Stimulated activated CD8-positive, alpha-beta memory T cell treated with anti-CD3 and anti-CD28 coated beads, Interleukin-7, amount 100 ng/mL, for 24 hours (primary cell): ENCODE results near the gene SASH3.
"Not testable (repeated sequence)": the region's sequence is repeated elsewhere in the genome, so short reads cannot be mapped to it uniquely, and the experiment has no call there.

Source experiments
- DNase-seq: peaks from one replicate; pipeline ENCODE4 v3.0.0-alpha.2; 2020; ENCODE audit warnings: low read depth

The SASH3 gene

GRCh38 chrX:129779747-129780146 lies at the start of gene SASH3:
Gene SASH3, plus strand, starts transcription at chrX:129779949. Its CDS starts 149 bp downstream, at chrX:129780098.
- no peak for DNase-seq

DNA sequence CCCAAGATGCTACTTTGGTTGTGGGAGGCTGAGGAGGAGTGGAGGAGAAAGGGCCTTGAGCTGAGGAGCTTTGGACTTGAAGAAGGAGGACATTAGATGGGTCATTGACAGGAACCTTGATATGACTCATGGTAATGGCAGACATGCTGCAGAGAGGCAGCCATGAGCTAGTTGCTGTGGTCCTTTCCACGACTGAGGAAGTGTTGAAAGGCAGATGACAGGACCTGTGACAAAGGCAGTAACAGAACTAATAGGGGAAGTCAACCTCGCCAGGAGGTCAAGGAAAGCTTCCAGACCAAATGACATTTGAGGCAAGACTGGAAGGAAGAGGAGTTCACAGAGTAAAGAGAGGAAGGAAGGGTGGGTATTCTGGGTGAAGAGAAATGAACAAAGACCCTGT lies 48.5 kb upstream of the SASH3 start:
- DNase-seq, result no peak

DNA sequence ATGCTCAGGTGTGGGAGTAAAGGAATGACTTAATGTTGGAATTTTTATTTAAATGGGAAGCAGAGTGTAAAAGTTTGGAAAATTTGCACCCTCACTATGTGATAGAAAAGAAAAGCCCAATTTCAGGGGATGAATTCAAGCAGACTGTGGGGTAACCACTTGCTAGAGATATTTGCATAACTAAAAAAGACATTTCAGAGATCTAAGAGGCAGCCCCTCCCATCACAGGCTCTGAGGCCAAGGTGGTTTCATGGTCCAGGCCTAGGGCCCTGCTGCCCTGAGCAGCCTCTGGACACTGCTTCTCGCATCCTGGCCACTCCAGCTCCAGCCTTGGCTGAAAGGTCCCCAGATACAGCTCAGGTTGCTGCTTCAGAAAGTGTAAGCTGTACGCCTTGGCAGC lies 46.9 kb upstream of the SASH3 start:
- no peak for DNase-seq

- DNase-seq, result no peak
Observed at GRCh38 chrX:129733335-129733734, 46.4 kb upstream of the SASH3 start.

- DNase-seq, result no peak
Observed at GRCh38 chrX:129736491-129736890, 43.3 kb upstream of the SASH3 start.

DNA sequence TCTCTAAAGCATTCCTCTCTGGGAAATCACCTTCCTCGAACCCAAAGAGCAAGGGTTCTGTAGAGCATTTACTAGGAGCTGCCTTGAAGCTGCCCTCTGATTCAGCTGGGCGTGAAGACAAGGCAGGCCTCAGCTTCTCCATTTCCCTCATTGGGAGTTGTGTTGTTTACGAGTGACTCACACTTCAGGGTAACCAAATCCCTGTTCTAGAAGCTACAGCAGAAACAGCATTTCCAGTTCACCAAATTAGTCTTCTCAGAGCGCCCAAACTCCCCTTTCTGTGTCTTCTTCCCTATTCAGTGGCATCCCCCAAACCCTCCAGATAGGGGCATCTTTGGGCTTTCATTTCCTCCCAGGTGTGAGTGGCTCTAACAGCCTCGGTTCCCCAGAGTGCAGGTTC lies 41.8 kb upstream of the SASH3 start:
- DNase-seq, result no peak

GRCh38 chrX:129738466-129739308 lies 41.1 kb upstream of the SASH3 start, which contains the start of gene XPNPEP2:
Gene XPNPEP2, plus strand, starts transcription at chrX:129738979. Its CDS starts 235 bp downstream, at chrX:129739214.
- no peak for DNase-seq

GRCh38 chrX:129739578-129739977 lies 40.2 kb upstream of the SASH3 start:
- DNase-seq, result no peak

GRCh38 chrX:129741880-129742758 lies 37.6 kb upstream of the SASH3 start:
- no peak for DNase-seq

DNA sequence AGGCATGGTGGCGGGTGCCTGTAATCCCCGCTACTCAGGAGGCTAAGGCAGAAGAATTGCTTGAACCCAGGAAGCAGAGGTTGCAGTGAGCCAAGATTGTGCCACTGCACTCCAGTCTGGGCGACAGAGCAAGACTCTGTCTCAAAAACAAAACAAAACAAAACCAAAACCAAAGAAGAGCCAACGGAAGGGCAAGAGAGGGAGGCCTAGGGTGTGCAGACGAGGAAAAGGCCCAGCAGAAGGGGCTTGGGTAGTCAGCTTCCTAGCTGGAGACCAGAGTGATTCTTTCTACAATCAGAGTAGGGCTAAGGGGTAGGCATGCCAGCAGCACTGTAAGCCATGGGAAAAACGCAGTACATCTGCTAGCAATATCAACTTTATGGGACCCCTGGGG lies 37.0 kb upstream of the SASH3 start:
- DNase-seq, result not testable (repeated sequence)

GRCh38 chrX:129743821-129744220 lies 35.9 kb upstream of the SASH3 start:
- no peak for DNase-seq

- DNase-seq, result no peak
Observed at GRCh38 chrX:129744861-129745321, 34.9 kb upstream of the SASH3 start.

DNA sequence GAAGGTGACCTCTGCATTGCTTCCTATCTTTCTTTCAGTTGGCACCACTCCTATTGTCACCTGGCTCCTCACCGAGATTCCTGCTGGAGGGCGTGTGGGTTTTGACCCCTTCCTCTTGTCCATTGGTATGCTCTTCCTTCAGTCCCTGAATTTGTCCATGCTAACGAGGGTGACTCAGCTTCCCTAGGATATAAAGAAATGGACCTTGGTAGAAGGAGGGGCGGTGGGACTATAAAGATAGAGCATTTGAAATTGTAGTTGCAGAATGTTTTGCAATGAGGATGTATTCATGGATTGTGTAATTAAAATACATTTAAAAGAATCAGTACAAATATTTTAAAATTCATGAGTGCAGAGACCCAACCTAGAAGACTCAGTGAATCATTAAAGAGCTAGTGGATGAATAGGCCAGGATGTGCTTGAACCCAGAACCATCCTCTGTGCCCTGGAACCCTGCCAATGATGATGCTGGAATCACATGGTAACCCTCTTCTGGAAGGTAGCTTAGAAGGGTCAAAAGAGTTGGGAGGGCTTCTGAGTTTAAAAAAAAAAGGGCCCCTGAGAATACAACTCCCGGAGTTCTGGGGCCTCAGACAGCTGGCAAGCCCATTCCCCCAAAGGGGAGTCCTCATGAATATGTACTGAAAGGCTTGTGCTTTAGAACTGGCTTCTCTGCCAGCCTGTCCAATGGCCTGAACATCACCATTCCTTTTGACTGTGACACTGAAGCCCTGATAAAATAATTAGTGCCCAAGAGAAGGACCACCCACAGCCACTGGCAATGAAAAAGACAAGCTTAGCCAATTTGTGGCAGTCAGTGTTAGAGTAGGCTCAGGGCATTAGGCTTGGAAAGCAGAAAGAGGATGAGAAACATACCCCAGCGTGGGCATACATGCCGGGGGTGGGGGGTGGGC lies 32.9 kb upstream of the SASH3 start:
- DNase-seq, result no peak

GRCh38 chrX:129747533-129747932 lies 32.2 kb upstream of the SASH3 start:
- no peak for DNase-seq

DNA sequence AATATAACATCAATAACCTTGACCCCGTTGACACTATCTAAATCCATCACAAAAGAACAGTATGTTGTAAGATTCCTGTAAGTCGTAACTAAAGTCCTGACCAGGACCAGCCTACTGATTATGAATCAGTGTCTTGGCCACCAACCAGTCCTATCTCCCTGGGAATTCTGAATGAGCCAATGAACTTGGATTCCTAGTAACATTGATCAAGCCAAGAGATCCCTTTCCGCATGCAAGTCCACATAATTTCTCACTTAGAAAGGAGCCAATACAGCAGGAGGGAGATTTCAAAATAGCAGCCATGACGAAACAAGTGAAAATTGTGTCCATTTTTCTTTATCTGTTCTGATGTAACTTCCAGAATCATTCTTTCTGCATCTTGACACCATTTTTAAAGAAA lies 31.4 kb upstream of the SASH3 start:
- no peak for DNase-seq

- DNase-seq, result no peak
Observed at GRCh38 chrX:129749069-129749468, 30.7 kb upstream of the SASH3 start.

- DNase-seq, result no peak
Observed at GRCh38 chrX:129750971-129751370, 28.8 kb upstream of the SASH3 start.

GRCh38 chrX:129754056-129755024 lies 25.4 kb upstream of the SASH3 start:
- no peak for DNase-seq

DNA sequence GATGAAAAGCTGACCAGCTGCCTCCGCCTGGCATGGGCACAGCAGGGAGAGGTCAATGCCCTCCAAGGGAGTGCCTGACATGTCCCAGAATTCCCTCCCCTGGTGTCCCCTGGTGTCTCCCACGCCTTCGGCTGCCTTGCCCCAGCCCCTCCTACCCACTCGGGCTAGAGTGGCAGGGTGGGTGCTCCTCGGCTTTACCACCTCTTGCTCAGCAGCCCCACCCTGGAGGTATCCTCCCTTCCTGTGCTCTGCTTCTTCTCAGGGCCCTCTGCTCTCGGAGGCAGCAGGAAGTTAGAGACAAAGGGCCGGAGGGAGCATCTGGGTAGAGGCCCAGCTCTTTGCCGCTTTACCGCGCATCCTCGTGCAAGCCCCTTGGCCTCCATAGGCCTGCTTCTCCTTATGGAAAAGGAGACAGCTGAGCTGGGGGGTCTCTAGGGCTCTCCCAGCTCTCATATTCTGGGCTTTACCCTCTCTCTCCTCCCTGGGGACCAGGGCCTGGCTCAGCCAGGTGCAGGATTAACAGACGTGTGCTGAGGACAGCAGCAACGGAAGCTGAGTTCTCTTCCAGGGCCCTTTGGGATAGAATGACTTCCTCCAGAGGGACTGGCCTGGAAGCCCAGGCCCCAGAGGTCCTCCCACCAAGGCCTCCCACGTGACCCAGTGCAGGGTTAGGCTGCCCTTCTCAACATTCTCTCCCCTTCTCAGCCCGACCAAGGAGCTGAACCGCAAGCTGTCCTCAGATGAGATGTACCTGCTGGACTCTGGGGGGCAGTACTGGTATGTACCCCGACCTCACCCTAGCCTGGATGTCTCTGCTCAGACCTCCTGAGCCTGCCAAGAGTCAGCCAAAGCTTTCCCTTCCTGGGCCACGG lies 23.7 kb upstream of the SASH3 start:
- no peak for DNase-seq
